IMR-90 (cell line): ENCODE results near the gene MED12L. TPM values are rescaled to one million over a fixed set of nuclear protein-coding genes. Genes with fewer than 3 reads are reported as not detected.

ENCODE experiments used
- ATAC-seq: fragments of 200-7000 bp; cut with Tn5 transposase; 2 replicates; pipeline ENCODE4 v1.9.1; 2020; ENCODE audit warnings: low read depth, mild to moderate bottlenecking, moderate library complexity
- BruUV-seq: library from RNA; stranded (reverse); fragments of 400-500 nt; replicated peaks from 2 replicates; lab custom pipeline; 2021; lab: Mats Ljungman, UMichigan
- CTCF ChIA-PET: fragments of 300-600 bp; formaldehyde crosslinking; extraction: SDS; loops from one replicate; lab custom pipeline; 2021; ENCODE audit warnings: antibody characterized with exemption; lab: Yijun Ruan, JAX
- POLR2A ChIA-PET: fragments of 300-600 bp; sonication (Branson Sonifier 250); formaldehyde crosslinking; loops from one replicate; lab custom pipeline; 2022; ENCODE audit warnings: antibody characterized with exemption; ENCODE audit not compliant: unreplicated experiment; lab: Charles Lee
- DNase-seq: peaks from one replicate; pipeline ENCODE4 v3.0.0; 2013
- H2AFZ ChIP-seq: replicated peaks from 2 replicates; pipeline ENCODE3; 2013; ENCODE audit warnings: low read length, mild to moderate bottlenecking; ENCODE audit not compliant: poor library complexity
- H2AK5ac ChIP-seq: 2 replicates; pipeline ENCODE4 v1.6.1; 2013; ENCODE audit warnings: low read depth, low read length, inconsistent platforms
- H2AK9ac ChIP-seq: replicated peaks from 2 replicates; pipeline ENCODE3; 2013; ENCODE audit warnings: mild to moderate bottlenecking, low read depth, low read length, moderate library complexity; ENCODE audit not compliant: poor library complexity
- H2BK120ac ChIP-seq: 2 replicates; pipeline ENCODE4 v1.6.1; 2013; ENCODE audit warnings: low read depth, low read length, inconsistent platforms
- H2BK15ac ChIP-seq: 3 replicates; pipeline ENCODE4 v1.6.1; 2013; ENCODE audit warnings: low read depth, low read length, inconsistent platforms
- H2BK20ac ChIP-seq: 2 replicates; pipeline ENCODE4 v1.6.1; 2013; ENCODE audit warnings: low read depth, mild to moderate bottlenecking, inconsistent platforms, low read length, moderate library complexity
- H2BK5ac ChIP-seq: 2 replicates; pipeline ENCODE4 v1.6.1; 2013; ENCODE audit warnings: mild to moderate bottlenecking, low read depth, low read length, inconsistent platforms; ENCODE audit not compliant: poor library complexity, severe bottlenecking
- H3K14ac ChIP-seq: replicated peaks from 2 replicates; pipeline ENCODE4 v1.6.1; 2013; ENCODE audit warnings: low read depth, low read length, inconsistent platforms
- H3K18ac ChIP-seq: 2 replicates; pipeline ENCODE4 v1.6.1; 2013; ENCODE audit warnings: low read depth, low read length, control low read depth
- H3K23ac ChIP-seq: 2 replicates; pipeline ENCODE4 v1.6.1; 2013; ENCODE audit warnings: low read depth, low read length, inconsistent platforms
- H3K27ac ChIP-seq: 2 replicates; pipeline ENCODE4 v1.5.1; 2013; ENCODE audit warnings: mild to moderate bottlenecking, control low read depth, low read length; ENCODE audit not compliant: insufficient read depth
- H3K27me3 ChIP-seq: 2 replicates; pipeline ENCODE4 v1.6.1; 2013; ENCODE audit warnings: low read length; ENCODE audit not compliant: control insufficient read depth, insufficient read depth
- H3K36me3 ChIP-seq: 2 replicates; pipeline ENCODE4 v1.6.1; 2013; ENCODE audit warnings: low read length, mixed read lengths; ENCODE audit not compliant: control insufficient read depth, insufficient read depth
- H3K4ac ChIP-seq: 2 replicates; pipeline ENCODE4 v1.6.1; 2013; ENCODE audit warnings: low read depth, low read length, inconsistent platforms
- H3K4me1 ChIP-seq: 2 replicates; pipeline ENCODE4 v1.6.1; 2013; ENCODE audit warnings: low read length, mixed read lengths; ENCODE audit not compliant: control insufficient read depth, insufficient read depth
- H3K4me2 ChIP-seq: 2 replicates; pipeline ENCODE4 v1.6.1; 2013; ENCODE audit warnings: low read depth, mild to moderate bottlenecking, control low read depth, low read length, moderate library complexity
- H3K4me3 ChIP-seq: 2 replicates; pipeline ENCODE4 v1.5.1; 2013; ENCODE audit warnings: low read depth, mild to moderate bottlenecking, control low read depth, low read length, moderate library complexity; ENCODE audit not compliant: insufficient read depth
- H3K56ac ChIP-seq: 2 replicates; pipeline ENCODE4 v1.6.1; 2013; ENCODE audit warnings: low read length, inconsistent platforms; ENCODE audit not compliant: insufficient read depth; ENCODE audit errors: extremely low read depth
- H3K79me1 ChIP-seq, 2 experiments: 2 replicates each; pipeline ENCODE4 v1.6.1; 2013; ENCODE audit warnings: low read length in 2 of 2, inconsistent platforms in 1 of 2, low read depth in 1 of 2
- H3K9ac ChIP-seq: 2 replicates; pipeline ENCODE4 v1.6.1; 2013; ENCODE audit warnings: low read depth, low read length, control low read depth
- H3K9me1 ChIP-seq: 2 replicates; pipeline ENCODE4 v1.6.1; 2013; ENCODE audit warnings: low read length, inconsistent platforms; ENCODE audit not compliant: insufficient read depth
- H3K9me3 ChIP-seq: 2 replicates; pipeline ENCODE4 v1.6.1; 2013; ENCODE audit warnings: low read length; ENCODE audit not compliant: control insufficient read depth, insufficient read depth
- H4K20me1 ChIP-seq: 2 replicates; pipeline ENCODE4 v1.6.1; 2013; ENCODE audit warnings: low read length, inconsistent platforms; ENCODE audit not compliant: insufficient read depth
- H4K5ac ChIP-seq: 2 replicates; pipeline ENCODE4 v1.6.1; 2013; ENCODE audit warnings: mild to moderate bottlenecking, low read depth, low read length, control low read depth
- H4K8ac ChIP-seq, 2 experiments: 2 replicates each; pipeline ENCODE4 v1.6.1; 2013; ENCODE audit warnings: low read depth in 2 of 2, low read length in 2 of 2, control low read depth in 1 of 2, inconsistent platforms in 1 of 2
- H4K91ac ChIP-seq: 2 replicates; pipeline ENCODE4 v1.6.1; 2013; ENCODE audit warnings: low read depth, low read length, inconsistent platforms; ENCODE audit not compliant: insufficient read depth
- BHLHE40 ChIP-seq: fragments of 150-350 bp; IDR thresholded peaks from 2 replicates; pipeline ENCODE4 v1.6.1; 2016; ENCODE audit warnings: mild to moderate bottlenecking, low read depth, low read length
- CEBPB ChIP-seq: IDR thresholded peaks from 2 replicates; pipeline ENCODE4 v1.6.1; 2012; ENCODE audit warnings: low read depth, low read length, improper control_type of control experiment
- CHD1 ChIP-seq: IDR thresholded peaks from 2 replicates; pipeline ENCODE4 v1.6.1; 2012; ENCODE audit warnings: low read depth, low read length, improper control_type of control experiment
- CTCF ChIP-seq: conservative IDR thresholded peaks from 2 replicates; pipeline ENCODE4 v1.5.1; 2012; ENCODE audit warnings: mild to moderate bottlenecking, low read depth, low read length, improper control_type of control experiment
- FOS ChIP-seq: fragments of 150-350 bp; IDR thresholded peaks from 2 replicates; pipeline ENCODE4 v1.6.1; 2016; ENCODE audit warnings: low read depth, low read length
- MAFK ChIP-seq: IDR thresholded peaks from 2 replicates; pipeline ENCODE4 v1.6.1; 2012; ENCODE audit warnings: low read depth, low read length, improper control_type of control experiment
- MAZ ChIP-seq: IDR thresholded peaks from 2 replicates; pipeline ENCODE4 v1.6.1; 2012; ENCODE audit warnings: low read depth, mild to moderate bottlenecking, low read length, improper control_type of control experiment, moderate library complexity, borderline replicate concordance
- MXI1 ChIP-seq: IDR thresholded peaks from 2 replicates; pipeline ENCODE4 v1.6.1; 2012; ENCODE audit warnings: low read depth, mild to moderate bottlenecking, low read length, moderate library complexity, borderline replicate concordance
- NFE2L2 ChIP-seq: fragments of 150-350 bp; IDR thresholded peaks from 2 replicates; pipeline ENCODE4 v1.6.1; 2016; ENCODE audit warnings: low read depth, mild to moderate bottlenecking, low read length
- POLR2A ChIP-seq: IDR thresholded peaks from 2 replicates; pipeline ENCODE4 v1.6.1; 2012; ENCODE audit warnings: mild to moderate bottlenecking, low read depth, low read length
- RAD21 ChIP-seq: IDR thresholded peaks from 2 replicates; pipeline ENCODE4 v1.6.1; 2012; ENCODE audit warnings: low read length, improper control_type of control experiment
- RCOR1 ChIP-seq: IDR thresholded peaks from 2 replicates; pipeline ENCODE4 v1.6.1; 2012; ENCODE audit warnings: mild to moderate bottlenecking, low read length, improper control_type of control experiment; ENCODE audit not compliant: insufficient replicate concordance
- RFX5 ChIP-seq: IDR thresholded peaks from 2 replicates; pipeline ENCODE4 v1.8.0; 2012; ENCODE audit warnings: low read depth, mild to moderate bottlenecking, low read length, moderate library complexity
- SMC3 ChIP-seq: fragments of 150-350 bp; IDR thresholded peaks from 2 replicates; pipeline ENCODE4 v1.6.1; 2016; ENCODE audit warnings: low read depth, mild to moderate bottlenecking, antibody characterized with exemption, low read length, moderate library complexity
- WGBS, 2 experiments: methylation state at CpG; one replicate each; pipeline versions ENCODE4 v1.1.5 to v1.1.7; 2013; ENCODE audit warnings: missing lambda C conversion rate in 2 of 2; ENCODE audit not compliant: insufficient read length in 1 of 2; ENCODE audit errors: extremely low coverage in 2 of 2; 5-methylcytosine and 5-hydroxymethylcytosine counted together
- dilution Hi-C: fragments of 300-500 bp; cut with HindIII; formaldehyde crosslinking; loops from one replicate; pipeline ENCODE4 v1.14.3; 2018; ENCODE audit warnings: low sequenced_read_pairs; ENCODE audit not compliant: unreplicated experiment
- in situ Hi-C: fragments of 300-500 bp; cut with MboI; formaldehyde crosslinking; loops from 3 replicates; pipeline ENCODE4 v1.14.3; 2019; ENCODE audit warnings: low sequenced_read_pairs, inconsistent platforms, mixed read lengths
- intact Hi-C: fragments of 100-400 bp; cut with micrococcal nuclease; formaldehyde crosslinking; loops from 2 replicates; pipeline ENCODE4 v1.10.0; 2022
- polyA plus RNA-seq, 3 experiments: library from polyadenylated mRNA; depleted of rRNA; stranded (reverse); fragments of >200 nt; gene quantifications; 2 replicates each; pipeline ENCODE4 v1.2.3, GENCODE V29; 2012; ENCODE audit warnings: low replicate concordance in 1 of 3
- total RNA-seq: library from RNA; depleted of rRNA; stranded (reverse); fragments of >200 nt; gene quantifications from 2 replicates; pipeline ENCODE4 v1.2.3, GENCODE V29; 2012
- TF ChIP-seq, protein P1 (sequence below): fragments of 150-350 bp; IDR thresholded peaks from 2 replicates; pipeline ENCODE4 v1.6.1; 2017; ENCODE audit warnings: mild to moderate bottlenecking, antibody characterized with exemption, low read length, low read depth
- TF ChIP-seq, protein P2 (sequence below): fragments of 150-350 bp; IDR thresholded peaks from 2 replicates; pipeline ENCODE4 v1.6.1; 2016; ENCODE audit warnings: low read depth, mild to moderate bottlenecking, low read length, moderate library complexity, borderline replicate concordance

Gene MED12L
- total and polyA plus RNA-seq, 2 of the 4 experiments (the other 2 are of a cell fraction): 0.05 to 0.18 TPM

DNA sequence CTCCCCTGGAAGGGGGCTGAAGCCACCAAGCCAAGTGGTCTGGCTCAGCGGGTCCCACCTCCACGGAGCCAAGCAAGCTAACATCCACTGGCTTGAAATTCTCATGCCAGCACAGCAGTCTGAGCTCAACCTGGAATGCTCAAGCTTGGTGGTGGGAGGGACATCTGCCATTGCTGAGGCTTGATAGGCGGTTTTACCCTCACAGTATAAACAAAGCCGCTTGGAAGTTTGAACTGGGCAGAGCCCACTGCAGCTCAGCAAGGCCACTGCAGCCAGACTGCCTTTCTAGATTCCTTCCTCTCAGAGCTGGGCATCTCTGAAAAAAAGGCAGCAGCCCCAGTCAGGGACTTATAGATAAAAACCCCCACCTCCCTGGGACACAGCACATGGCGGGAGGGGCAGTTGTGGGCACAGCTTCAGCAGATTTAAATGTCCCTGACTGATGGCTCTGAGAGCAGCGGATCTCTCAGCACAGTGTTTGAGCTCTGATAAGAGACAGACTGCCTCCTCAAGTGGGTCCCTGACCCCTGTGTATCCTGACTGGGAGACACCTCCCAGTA, 398.6 kb downstream of the MED12L start:
- Histone ChIP-seq H3K14ac (no peak overlapping the region), H3K4ac (no peak overlapping the region), H3K23ac (no peak overlapping the region), H3K4me2 (no peak overlapping the region), H3K18ac (no peak overlapping the region), H3K27ac (no peak overlapping the region), H3K9me3 (no peaks in the 10 kb centered on the region), H3K79me1 (no peaks in the 10 kb centered on the region), H2AK5ac (no peak overlapping the region), H2AK9ac (no peak overlapping the region), H2BK120ac (no peak overlapping the region), H4K8ac (no peak overlapping the region), H3K4me3 (no peak overlapping the region), H2AFZ (no peak overlapping the region), H2BK5ac (no peak overlapping the region), H3K27me3 (no peaks in the 10 kb centered on the region), H4K20me1 (no peaks in the 10 kb centered on the region), H4K5ac (no peak overlapping the region), H2BK15ac (no peak overlapping the region), H3K56ac (no peak overlapping the region), H4K91ac (no peak overlapping the region), H3K4me1 (no peaks in the 10 kb centered on the region), H3K9ac (no peak overlapping the region), H3K36me3 (no peaks in the 10 kb centered on the region), H2BK20ac (no peak overlapping the region), H3K9me1 (no peaks in the 10 kb centered on the region)
- no peak for ATAC-seq
- BruUV-seq: no TSS peak
- WGBS, 2 experiments: 100% methylated on average over 1 of the region's 6 CpGs; no CpG with 5 or more reads in 1 of the 2 experiments
- TF ChIP-seq MAZ: no peak
- TF ChIP-seq SMC3: no peak
- TF ChIP-seq, protein P1, sequence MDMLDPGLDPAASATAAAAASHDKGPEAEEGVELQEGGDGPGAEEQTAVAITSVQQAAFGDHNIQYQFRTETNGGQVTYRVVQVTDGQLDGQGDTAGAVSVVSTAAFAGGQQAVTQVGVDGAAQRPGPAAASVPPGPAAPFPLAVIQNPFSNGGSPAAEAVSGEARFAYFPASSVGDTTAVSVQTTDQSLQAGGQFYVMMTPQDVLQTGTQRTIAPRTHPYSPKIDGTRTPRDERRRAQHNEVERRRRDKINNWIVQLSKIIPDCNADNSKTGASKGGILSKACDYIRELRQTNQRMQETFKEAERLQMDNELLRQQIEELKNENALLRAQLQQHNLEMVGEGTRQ: no peak
- no peak for TF ChIP-seq BHLHE40
- no peak for TF ChIP-seq FOS
- no peak for TF ChIP-seq RAD21
- no peak for TF ChIP-seq MXI1
- TF ChIP-seq, protein P2, sequence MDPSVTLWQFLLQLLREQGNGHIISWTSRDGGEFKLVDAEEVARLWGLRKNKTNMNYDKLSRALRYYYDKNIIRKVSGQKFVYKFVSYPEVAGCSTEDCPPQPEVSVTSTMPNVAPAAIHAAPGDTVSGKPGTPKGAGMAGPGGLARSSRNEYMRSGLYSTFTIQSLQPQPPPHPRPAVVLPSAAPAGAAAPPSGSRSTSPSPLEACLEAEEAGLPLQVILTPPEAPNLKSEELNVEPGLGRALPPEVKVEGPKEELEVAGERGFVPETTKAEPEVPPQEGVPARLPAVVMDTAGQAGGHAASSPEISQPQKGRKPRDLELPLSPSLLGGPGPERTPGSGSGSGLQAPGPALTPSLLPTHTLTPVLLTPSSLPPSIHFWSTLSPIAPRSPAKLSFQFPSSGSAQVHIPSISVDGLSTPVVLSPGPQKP: no peak
- no peak for TF ChIP-seq CTCF
- no peak for TF ChIP-seq CEBPB
- no peak for TF ChIP-seq MAFK
- TF ChIP-seq CHD1: no peak
- TF ChIP-seq RFX5: no peak
- no peak for TF ChIP-seq NFE2L2
- no peak for TF ChIP-seq POLR2A
- no peak for TF ChIP-seq RCOR1
- intact Hi-C loops: no loop called here
- CTCF ChIA-PET: no interaction called here
- POLR2A ChIA-PET: no interaction called here
- in situ Hi-C loops: no loop called here
- no peak for DNase-seq
- dilution Hi-C loops: no loop called here
